GM12878 (cell line): ENCODE data around the gene PHF23. TPM values are rescaled to one million over a fixed set of nuclear protein-coding genes. Genes with fewer than 3 reads are reported as not detected.
A peak's percentile ranks its signal among the peaks of the same experiment; 100 is the strongest.

Experiments
- BMI1 ChIP-seq: fragments of 450-650 bp; IDR thresholded peaks from 2 replicates; pipeline ENCODE4 v1.6.1; 2016; ENCODE audit warnings: mild to moderate bottlenecking, moderate library complexity, borderline replicate concordance
- CEBPZ ChIP-seq: fragments of 150-350 bp; IDR thresholded peaks from 2 replicates; pipeline ENCODE4 v1.6.1; 2016; ENCODE audit warnings: low read depth, low read length
- EED ChIP-seq: sonication (generic); IDR thresholded peaks from 2 replicates; pipeline ENCODE4 v1.6.1; 2016; ENCODE audit warnings: antibody characterized with exemption, low read depth
- GABPA ChIP-seq: IDR thresholded peaks from 2 replicates; pipeline ENCODE4 v1.6.1; 2014; ENCODE audit warnings: antibody characterized with exemption, low read depth, mild to moderate bottlenecking, inconsistent platforms
- IRF4 ChIP-seq: IDR thresholded peaks from 2 replicates; pipeline ENCODE4 v1.6.1; 2011; ENCODE audit warnings: low read depth, low read length
- POLR2A ChIP-seq: IDR thresholded peaks from 2 replicates; pipeline ENCODE4 v1.6.1; 2011; ENCODE audit warnings: low read depth, mild to moderate bottlenecking, low read length
- POLR2AphosphoS5 ChIP-seq: IDR thresholded peaks from 2 replicates; pipeline ENCODE4 v1.6.1; 2011; ENCODE audit warnings: mild to moderate bottlenecking, low read length, inconsistent platforms
- PRDM15 ChIP-seq: fragments of 450-650 bp; formaldehyde crosslinking; IDR thresholded peaks from 2 replicates; pipeline ENCODE4 v1.4.0; 2020; ENCODE audit warnings: mild to moderate bottlenecking, moderate library complexity
- RELA ChIP-seq: fragments of 450-650 bp; IDR thresholded peaks from 2 replicates; pipeline ENCODE4 v1.8.0; 2014; ENCODE audit warnings: borderline replicate concordance; ENCODE audit not compliant: partially characterized antibody
- REST ChIP-seq: IDR thresholded peaks from 2 replicates; pipeline ENCODE4 v1.6.1; 2012; ENCODE audit warnings: mild to moderate bottlenecking, low read depth, low read length
- SKIL ChIP-seq: fragments of 450-650 bp; IDR thresholded peaks from 2 replicates; pipeline ENCODE4 v1.6.1; 2017; ENCODE audit warnings: mild to moderate bottlenecking, low read depth, inconsistent platforms; ENCODE audit not compliant: poor library complexity, severe bottlenecking
- SREBF1 ChIP-seq: IDR thresholded peaks from 2 replicates; pipeline ENCODE4 v1.6.1; 2012; ENCODE audit warnings: mild to moderate bottlenecking, low read length
- TCF3 ChIP-seq: IDR thresholded peaks from 2 replicates; pipeline ENCODE4 v1.6.1; 2012; ENCODE audit warnings: low read depth, mild to moderate bottlenecking, low read length, borderline replicate concordance; ENCODE audit not compliant: insufficient read depth
- USF2 ChIP-seq: IDR thresholded peaks from 2 replicates; pipeline ENCODE4 v1.6.1; 2011; ENCODE audit warnings: low read depth, low read length, improper control_type of control experiment, borderline replicate concordance
- ZZZ3 ChIP-seq: IDR thresholded peaks from 2 replicates; pipeline ENCODE4 v1.6.1; 2011; ENCODE audit warnings: low read depth; ENCODE audit not compliant: control insufficient read depth, insufficient read length
- polyA plus RNA-seq, 11 experiments: library from polyadenylated mRNA; depleted of rRNA in 4 of 11; unstranded in 6 of 11; stranded (reverse) in 5 of 11; fragments of >200 nt; fragmentation: Nextera tagmentation in 4 of 11; fragmentation: Illumina TruSeq in 1 of 11; extraction: Ambion mirVana in 4 of 11; extraction: Trizol in 1 of 11; gene quantifications; 1 replicate in 1 of 11; 2 replicates in 10 of 11; pipeline versions ENCODE4 v1.2.1 to v1.2.3, GENCODE V29; 2011 to 2016; ENCODE audit warnings: inconsistent platforms in 2 of 11, missing spikeins in 2 of 11, low read depth in 1 of 11
- total RNA-seq, 4 experiments: library from RNA; depleted of rRNA in 3 of 4; stranded (reverse); fragments of >200 nt in 3 of 4; fragmentation: Illumina TruSeq in 1 of 4; extraction: Trizol in 1 of 4; gene quantifications; 2 replicates each; pipeline versions ENCODE4 v1.2.1 to v1.2.3, GENCODE V29; 2013 to 2021

Gene PHF23
- total and polyA plus RNA-seq, 10 of the 15 experiments (the other 5 are each of a cell fraction or from before 2014, with no cell fraction given) = 8.2 to 84.8 (median 32.6) TPM

- TF ChIP-seq EED (0 out of 2 replicates have a peak, but pooled peaks have one; percentile 14), PRDM15 (CRISPR knock-in tag) (no peak), SKIL (peak; percentile 56), RELA (peak; percentile 58), USF2 (no peak), IRF4 (0 out of 2 replicates have a peak, but pooled peaks have one; percentile 3), POLR2A (peak; percentile 98), REST (no peak), TCF3 (0 out of 2 replicates have a peak, but pooled peaks have one; percentile 8), GABPA (no peak), BMI1 (no peak), CEBPZ (no peak), ZZZ3 (no peak), SREBF1 (no peak), POLR2AphosphoS5 (peak; percentile 85)
Observed at GRCh38 chr17:7252176-7253043, 13.2 kb upstream of the PHF23 start, which contains the start of gene ELP5 (continued).
